ENCODE data around the gene CD79B.
A peak's percentile ranks its signal among the peaks of the same experiment; 100 is the strongest.

Gene CD79B

DNA sequence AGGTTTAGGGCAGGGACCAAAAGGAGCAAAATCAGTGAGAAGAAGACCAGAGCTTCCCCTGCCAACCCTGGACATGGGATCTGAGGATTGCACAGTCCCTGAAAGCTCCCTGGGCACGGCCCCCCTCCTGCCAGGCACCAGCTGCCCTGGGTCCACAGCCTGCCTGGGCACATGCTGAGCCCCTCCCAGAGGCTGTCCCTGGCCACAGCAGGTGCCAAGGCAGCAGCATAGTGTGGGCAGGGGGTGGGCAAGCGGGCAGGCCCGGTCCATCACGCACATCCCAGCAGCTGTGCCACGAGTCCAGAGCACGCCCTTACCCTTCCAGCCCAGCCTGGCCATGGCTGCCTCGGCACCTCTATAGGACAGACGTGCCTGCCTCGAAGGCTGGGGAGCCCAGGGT is 27.9 kb upstream of the CD79B start:
- no peaks in the 10 kb centered on the region for H3K36me3 ChIP-seq (ENCODE audit: control insufficient read depth in 2 of 2, insufficient read depth in 1 of 2, low read length in 2 of 2)
- POLR2A ChIA-PET, result no interaction called here
- CTCF ChIA-PET, result interaction anchor here (1.2 kb wide), 1 partner anchor 13 kb away, joined by 3 read pairs; no protein-coding TSS in a partner anchor
- no peaks in the 10 kb centered on the region for H3K4me1 ChIP-seq (ENCODE audit: control insufficient read depth, insufficient read depth, low read length)
- H3K9me3 ChIP-seq (ENCODE audit: control insufficient read depth, insufficient read depth, low read depth, low read length), result no peaks in the 10 kb centered on the region
- TF ChIP-seq ZNF174 (tag by site-specific recombination; IDR thresholded peaks at IDR 0.05), result no peak
- TF ChIP-seq ZIC2 (tag by site-specific recombination; IDR thresholded peaks at IDR 0.05), result peak; percentile 36; the same call in 1 of the 2 replicates
- H3K27ac ChIP-seq (ENCODE audit: extremely low read depth, low read depth, low read length), result no peak overlapping the region
- H3K4me3 ChIP-seq (ENCODE audit: low read depth, low read length), result no peak overlapping the region

DNA sequence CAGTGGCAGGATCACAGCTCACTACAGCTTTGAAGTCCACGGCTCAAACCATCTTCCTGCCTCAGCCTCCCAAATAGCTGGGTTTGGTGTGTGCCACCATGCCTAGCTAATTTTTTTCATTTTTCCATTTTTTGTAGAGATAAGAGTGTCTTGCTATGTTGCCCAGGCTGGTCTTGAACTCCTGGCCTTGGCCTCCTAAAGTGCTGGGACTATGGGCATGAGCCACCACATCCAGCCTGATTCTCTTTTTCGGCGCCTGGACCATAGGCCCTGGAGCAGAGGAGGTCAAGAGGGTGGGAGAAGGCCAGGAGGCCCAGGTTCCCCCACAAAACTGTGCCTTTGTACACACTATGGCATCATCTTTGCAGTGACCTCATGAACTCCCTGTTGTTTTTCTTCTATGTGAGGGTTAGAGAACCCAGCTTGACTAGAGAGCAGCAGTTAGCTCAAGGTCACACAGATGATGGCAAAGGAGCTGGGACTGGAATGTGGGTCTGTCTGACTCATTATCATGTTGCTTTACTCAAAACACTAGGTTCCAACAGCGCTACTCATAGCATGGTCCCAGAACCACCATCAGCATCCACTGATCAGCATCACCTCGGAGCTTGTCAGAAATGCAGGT is 24.3 kb upstream of the CD79B start:
- CTCF ChIA-PET, result interaction anchor here (0.5 to 2.8 kb wide), 4 partner anchors 10 to 177 kb away, joined by 3 to 18 read pairs (median 4); no protein-coding TSS in a partner anchor
- H3K9me3 ChIP-seq (ENCODE audit: control insufficient read depth, insufficient read depth, low read depth, low read length), result no peaks in the 10 kb centered on the region
- no peak overlapping the region for H3K27ac ChIP-seq (ENCODE audit: extremely low read depth, low read depth, low read length)
- no peaks in the 10 kb centered on the region for H3K4me1 ChIP-seq (ENCODE audit: control insufficient read depth, insufficient read depth, low read length)
- no peaks in the 10 kb centered on the region for H3K36me3 ChIP-seq (ENCODE audit: control insufficient read depth in 2 of 2, insufficient read depth in 1 of 2, low read length in 2 of 2)
- TF ChIP-seq ZSCAN23 (tag by site-specific recombination; IDR thresholded peaks at IDR 0.05) (no peak), KLF8 (tag by site-specific recombination; IDR thresholded peaks at IDR 0.05) (no peak), ZNF157 (tag by site-specific recombination; IDR thresholded peaks at IDR 0.05) (no peak), KLF10 (tag by site-specific recombination; IDR thresholded peaks at IDR 0.05) (no peak), AEBP2 (tag by site-specific recombination; IDR thresholded peaks at IDR 0.05; ENCODE audit: borderline replicate concordance) (no peak), ZSCAN18 (tag by site-specific recombination; IDR thresholded peaks at IDR 0.05) (no peak), SCRT1 (tag by site-specific recombination; IDR thresholded peaks at IDR 0.05; ENCODE audit: borderline replicate concordance) (no peak), ZNF660 (tag by site-specific recombination; IDR thresholded peaks at IDR 0.05) (no peak)
- H3K4me3 ChIP-seq (ENCODE audit: low read depth, low read length), result no peak overlapping the region
- POLR2A ChIA-PET, result interaction anchor here (0.6 kb wide), 1 partner anchor 407 kb away, joined by 3 read pairs; no protein-coding TSS in a partner anchor

GRCh38 chr17:63955791-63956190 is 23.7 kb upstream of the CD79B start:
- Histone ChIP-seq H3K4me3 (ENCODE audit: low read depth, low read length) (no peak overlapping the region), H3K9me3 (ENCODE audit: control insufficient read depth, insufficient read depth, low read depth, low read length) (no peaks in the 10 kb centered on the region), H3K27ac (ENCODE audit: extremely low read depth, low read depth, low read length) (no peak overlapping the region), H3K36me3 (ENCODE audit: control insufficient read depth in 2 of 2, insufficient read depth in 1 of 2, low read length in 2 of 2) (no peaks in the 10 kb centered on the region), H3K4me1 (ENCODE audit: control insufficient read depth, insufficient read depth, low read length) (no peaks in the 10 kb centered on the region)
- ChIA-PET POLR2A (no interaction called here), CTCF (interaction anchor here (0.5 to 2.8 kb wide), 6 partner anchors 9 to 218 kb away, joined by 3 to 18 read pairs (median 3); no protein-coding TSS in a partner anchor)
- no peak for TF ChIP-seq ZBTB1 (tag by site-specific recombination; IDR thresholded peaks at IDR 0.05)
- TF ChIP-seq, protein P1, sequence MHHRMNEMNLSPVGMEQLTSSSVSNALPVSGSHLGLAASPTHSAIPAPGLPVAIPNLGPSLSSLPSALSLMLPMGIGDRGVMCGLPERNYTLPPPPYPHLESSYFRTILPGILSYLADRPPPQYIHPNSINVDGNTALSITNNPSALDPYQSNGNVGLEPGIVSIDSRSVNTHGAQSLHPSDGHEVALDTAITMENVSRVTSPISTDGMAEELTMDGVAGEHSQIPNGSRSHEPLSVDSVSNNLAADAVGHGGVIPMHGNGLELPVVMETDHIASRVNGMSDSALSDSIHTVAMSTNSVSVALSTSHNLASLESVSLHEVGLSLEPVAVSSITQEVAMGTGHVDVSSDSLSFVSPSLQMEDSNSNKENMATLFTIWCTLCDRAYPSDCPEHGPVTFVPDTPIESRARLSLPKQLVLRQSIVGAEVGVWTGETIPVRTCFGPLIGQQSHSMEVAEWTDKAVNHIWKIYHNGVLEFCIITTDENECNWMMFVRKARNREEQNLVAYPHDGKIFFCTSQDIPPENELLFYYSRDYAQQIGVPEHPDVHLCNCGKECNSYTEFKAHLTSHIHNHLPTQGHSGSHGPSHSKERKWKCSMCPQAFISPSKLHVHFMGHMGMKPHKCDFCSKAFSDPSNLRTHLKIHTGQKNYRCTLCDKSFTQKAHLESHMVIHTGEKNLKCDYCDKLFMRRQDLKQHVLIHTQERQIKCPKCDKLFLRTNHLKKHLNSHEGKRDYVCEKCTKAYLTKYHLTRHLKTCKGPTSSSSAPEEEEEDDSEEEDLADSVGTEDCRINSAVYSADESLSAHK (tag by site-specific recombination; IDR thresholded peaks at IDR 0.05), result no peak
- no peak for TF ChIP-seq ZIC2 (tag by site-specific recombination; IDR thresholded peaks at IDR 0.05)
- no peak for TF ChIP-seq KLF16 (tag by site-specific recombination; IDR thresholded peaks at IDR 0.05)
